HG03139 (cell line): ENCODE data around the gene PSMB5.
"Not testable (repeated sequence)": the region's sequence is repeated elsewhere in the genome, so short reads cannot be mapped to it uniquely, and the experiment has no call there.

Experiments used
- ATAC-seq: cut with Tn5 transposase; IDR thresholded peaks from one replicate; pipeline ENCODE4 v1.9.1; 2021; ENCODE audit not compliant: unreplicated experiment

PSMB5 gene

DNA sequence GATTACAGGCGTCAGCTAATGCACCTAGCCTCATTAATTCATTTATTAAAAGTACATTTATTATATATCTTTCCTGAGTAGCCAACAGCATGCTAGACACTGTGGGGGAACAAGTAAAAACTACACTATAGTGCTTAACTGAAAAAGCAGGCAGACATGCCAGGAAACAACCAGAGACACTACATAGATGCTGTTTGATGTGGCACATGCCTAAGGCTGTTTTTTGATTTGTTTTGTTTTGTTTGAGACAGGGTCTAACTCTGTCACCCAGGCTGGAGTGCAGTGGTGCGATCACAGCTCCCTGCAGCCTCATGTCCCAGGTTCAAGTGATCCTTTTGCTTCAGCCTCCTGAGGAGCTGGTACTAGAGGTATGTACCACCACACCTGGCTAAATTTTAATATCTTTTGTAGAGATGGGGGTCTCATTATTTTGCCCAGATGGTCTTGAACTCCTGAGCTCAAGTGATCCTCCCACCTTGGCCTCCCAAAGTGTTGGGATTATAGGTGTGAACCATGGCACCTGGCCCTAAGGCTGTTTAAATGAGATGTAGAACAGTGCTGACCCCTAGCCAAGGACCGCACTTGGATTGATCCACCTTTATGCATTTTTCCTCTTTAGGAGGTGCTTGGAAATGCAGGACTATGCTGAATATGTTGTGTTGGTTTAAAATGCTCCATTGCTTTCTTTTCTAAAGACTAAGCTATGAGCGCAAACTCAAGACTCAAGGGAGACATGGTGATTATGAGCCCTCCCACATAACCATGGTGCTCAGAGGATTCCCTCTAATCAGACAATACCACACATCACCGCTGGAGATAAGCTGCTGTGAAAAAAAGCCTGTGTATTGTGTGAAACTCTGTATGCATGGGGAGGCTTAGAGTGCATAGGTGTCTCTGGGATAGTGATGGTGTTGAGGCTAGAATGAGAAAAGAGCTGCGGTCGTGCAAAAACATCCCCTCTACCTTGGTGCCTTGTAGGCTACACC, 14.3 kb downstream of the PSMB5 start:
- ATAC-seq: no peak

DNA sequence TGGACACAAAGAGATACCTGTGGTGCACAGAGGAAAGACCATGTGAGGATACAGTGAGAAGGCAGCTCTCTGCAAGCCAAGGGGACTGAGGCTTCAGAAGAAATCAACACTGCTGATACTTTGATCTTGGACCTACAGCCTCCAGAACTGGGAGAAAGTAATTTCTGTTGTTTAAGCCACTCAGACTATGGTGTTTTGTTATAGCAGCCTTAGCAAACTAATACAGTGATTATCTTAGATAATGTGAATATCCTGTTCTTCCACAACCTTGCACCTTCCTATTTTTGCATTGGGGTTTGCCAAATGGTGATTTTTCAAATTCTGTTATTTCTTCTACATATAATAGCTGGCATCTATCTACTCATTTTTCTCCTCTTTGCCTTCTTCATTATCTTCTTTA, 16.6 kb downstream of the PSMB5 start:
- ATAC-seq: no peak

DNA sequence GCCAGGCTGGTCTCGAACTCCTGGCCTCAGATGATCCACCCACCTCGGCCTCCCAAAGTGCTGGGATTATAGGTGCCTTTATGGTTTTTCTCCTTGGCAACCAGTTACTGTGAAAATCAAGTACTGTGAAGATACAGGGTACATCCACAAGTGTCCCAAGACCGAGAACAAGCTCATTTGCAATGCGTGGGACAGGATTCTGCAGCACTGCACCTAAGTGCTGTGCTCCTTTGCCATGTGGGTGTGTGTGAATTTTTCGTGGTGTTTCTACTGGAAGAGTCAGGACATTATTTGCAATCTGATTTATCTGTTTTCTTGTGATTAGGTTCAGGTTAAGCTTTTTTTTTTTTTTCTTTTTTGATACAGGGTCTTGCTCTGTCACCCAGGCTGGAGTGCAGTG, 17.6 kb downstream of the PSMB5 start:
- ATAC-seq: no peak

DNA sequence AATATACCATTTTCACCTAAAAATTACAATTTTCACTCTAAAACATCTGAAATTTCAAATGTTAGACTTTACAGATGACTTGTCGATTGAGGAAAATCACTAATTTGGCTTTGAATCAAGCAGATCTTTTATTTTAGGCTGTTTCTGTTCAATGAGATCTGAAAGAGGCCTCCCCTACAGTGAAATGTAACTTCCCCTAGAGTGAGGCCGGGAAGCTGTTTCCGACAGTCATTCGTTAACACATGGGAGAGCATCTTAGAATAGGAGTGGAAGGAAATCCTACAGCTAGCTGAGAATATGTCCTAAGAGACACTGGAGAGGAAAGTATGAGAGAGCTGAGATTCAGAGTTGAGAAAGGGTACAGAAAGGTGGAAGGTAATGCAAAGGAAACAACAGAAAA, 19.1 kb downstream of the PSMB5 start:
- ATAC-seq: no peak

DNA sequence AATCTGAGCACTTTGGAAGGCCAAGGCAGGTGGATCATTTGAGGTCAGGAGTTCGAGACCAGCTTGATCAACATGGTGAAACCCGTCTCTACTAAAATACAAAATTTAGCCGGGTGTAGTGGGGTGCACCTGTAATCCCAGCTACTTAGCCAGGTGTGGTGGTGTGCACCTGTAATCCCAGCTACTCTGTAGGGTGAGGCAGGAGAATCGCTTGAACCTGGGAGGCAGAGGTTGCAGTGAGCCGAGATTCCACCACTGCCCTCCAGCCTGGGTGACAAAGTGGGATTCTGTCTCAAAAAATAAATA, 21.0 kb downstream of the PSMB5 start:
- ATAC-seq: not testable (repeated sequence)

DNA sequence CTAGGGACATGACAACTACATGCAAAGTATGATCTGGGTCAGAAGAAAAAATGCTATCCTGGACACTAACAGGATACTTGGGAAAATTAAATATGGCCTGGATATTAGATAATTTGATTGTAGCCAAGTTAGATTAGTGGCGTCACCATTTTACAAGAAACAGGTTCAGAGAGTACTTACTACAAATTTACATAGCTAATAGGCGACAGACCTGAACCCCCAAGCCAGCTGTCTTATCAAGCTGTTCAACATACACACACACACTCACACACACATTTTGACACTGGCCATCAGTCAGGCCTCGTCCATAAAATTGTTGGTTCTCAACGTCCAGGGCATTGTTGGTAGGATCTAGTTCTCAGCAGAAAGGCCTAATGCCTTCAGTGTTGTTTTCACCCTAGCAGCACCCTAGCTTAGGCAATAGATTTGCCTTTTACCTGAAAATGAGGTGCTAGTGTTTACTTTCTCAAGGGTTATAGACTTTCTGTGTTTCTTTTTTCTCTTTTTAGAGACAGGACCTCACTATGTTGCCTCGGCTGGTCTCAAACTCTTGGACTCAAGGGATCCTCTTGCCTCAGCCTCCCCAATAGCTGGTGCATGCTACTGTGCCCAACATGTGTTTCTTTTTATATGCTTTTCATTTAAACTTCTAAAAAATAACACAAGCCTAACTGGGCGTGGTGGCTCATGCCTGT, 21.5 kb downstream of the PSMB5 start:
- ATAC-seq: no peak

DNA sequence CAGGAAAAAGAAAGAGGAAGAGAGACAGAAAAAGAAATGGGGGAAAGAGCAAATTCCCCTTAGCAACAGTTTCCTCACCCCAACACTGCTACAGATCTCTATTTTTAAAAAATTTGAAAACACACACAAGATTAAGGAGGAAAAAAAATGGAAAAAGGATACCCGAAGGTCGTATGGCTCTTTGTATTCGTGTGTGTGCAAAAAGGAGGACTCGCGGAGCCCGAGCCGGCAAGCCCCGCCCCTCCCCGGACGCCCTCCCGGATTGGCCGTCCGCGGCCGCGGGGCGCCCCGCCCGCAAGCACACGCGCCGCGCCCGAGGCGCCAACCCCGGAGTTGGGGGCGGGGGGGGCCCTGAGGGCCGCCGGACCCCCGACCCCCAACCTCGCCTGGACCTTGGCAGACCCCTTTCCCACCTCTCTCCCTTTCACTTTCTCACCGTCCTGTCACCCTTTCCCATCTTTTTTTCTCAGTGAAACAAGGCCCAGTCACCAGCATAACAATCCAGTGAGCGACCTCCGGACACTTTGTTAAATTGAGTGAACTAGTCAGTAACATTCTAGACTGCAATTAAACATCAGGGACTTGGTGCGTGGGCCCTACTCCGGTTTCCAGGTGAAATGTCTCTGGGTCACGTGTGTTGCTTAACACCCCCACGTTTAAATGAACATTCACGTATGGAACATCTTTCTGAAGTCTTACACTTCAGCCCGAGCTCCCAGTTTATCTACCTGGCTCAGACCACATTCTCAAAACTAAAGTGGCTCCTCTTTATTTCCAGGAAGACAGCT, 24.6 kb downstream of the PSMB5 start, which contains the start of gene C14orf93:
Gene C14orf93 (minus strand): TSS at position 205 of the 788 bp plus-strand sequence. CDS start 11,120 bp downstream, outside the sequence.
- no peak for ATAC-seq

DNA sequence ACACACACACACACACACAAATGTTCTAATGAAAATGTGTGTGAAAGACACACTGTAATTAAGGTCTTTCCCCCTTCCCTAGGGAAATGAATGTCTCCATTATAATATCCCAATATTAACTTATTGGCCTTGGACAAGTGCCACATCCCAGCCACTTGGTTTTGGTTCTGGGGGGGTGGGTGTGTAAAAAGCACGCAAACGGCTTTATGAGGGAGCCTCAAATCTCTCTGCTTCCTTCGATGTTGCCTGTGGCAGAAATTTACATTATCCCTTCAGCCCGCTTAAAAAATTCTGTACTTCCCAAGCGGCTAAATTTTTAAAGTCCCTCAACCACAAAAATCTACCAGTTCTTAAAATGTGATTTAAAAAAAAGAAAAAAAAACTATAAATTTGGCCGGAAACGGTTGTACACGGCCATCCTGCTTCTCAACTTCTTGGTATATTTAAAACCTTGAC, 25.2 kb downstream of the PSMB5 start:
- ATAC-seq: no peak

DNA sequence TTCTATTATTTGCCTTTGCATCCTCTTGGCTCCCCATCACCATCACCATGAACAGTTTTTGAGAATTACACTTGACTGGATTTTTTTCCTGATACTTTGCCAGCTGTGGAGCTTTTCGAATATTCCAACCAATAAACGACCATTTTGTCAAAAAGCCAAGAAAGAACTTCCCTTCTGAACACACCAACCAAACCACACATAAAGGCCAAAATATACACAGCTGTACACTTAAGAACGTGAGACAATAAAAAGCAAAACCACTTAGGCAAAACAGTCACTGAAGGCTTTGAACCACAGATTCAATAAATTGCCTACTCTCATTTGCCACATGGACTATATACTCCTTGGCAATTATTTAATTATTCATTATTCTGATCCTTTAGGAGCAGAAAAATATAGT, 25.9 kb downstream of the PSMB5 start:
- no peak for ATAC-seq

DNA sequence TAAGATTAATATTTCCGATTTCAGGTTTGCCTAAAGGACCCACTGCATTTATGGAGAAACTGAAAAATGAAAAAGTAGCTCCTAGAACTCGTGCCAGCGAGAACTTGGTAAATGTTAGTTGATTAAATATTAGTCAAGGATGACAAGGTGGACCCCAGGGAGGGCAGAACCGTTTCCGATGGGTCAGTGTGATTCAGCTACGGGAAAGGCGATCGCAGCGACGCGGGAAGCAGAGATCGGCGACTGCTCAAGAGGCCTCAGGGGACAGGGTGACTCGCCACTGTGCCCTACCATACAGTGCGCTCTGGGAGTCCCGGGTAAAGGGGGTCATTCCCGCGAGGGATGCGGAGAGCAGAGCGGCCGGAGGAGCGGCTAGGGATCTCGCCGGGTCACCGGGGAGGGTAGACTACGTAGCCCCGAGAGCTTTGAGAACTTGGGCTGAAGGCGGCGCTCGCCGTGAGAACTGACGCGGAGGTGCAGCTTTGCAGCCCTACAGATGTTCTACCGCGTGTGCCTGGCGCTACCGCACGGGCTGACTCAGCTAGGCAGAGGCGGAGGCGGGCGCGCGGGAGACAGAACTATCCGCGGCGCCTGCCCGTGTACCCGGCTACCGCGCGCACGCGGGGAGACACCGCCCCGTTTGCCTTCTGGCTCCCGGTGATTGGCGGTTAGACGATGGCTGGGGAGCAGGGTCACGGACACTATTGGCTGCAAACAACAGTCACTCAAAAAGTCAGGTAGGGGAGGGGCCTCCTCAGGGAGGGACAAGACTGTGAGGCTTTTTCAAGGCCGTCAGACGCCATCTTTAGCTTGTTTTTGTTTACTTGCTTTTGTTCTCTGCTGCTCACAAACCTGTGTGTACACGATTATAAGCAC, 27.9 kb downstream of the PSMB5 start:
- ATAC-seq: peak; percentile 91

DNA sequence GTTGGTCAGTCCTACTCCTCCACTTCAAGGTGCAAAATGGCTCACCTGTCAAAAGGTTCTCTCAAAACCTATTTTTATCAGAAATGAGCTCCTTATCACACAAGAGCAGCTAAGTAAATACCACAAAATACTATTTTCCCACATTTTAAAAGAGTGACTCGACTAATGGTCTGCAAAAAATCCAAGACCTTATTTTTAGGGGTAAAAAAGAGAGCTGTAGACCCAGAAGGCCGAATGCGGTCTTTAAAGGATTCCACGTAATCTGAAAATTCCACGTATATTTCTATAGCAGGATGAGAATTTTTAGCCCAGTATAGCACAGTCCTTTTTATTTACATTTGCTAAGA, 28.5 kb downstream of the PSMB5 start:
- no peak for ATAC-seq

DNA sequence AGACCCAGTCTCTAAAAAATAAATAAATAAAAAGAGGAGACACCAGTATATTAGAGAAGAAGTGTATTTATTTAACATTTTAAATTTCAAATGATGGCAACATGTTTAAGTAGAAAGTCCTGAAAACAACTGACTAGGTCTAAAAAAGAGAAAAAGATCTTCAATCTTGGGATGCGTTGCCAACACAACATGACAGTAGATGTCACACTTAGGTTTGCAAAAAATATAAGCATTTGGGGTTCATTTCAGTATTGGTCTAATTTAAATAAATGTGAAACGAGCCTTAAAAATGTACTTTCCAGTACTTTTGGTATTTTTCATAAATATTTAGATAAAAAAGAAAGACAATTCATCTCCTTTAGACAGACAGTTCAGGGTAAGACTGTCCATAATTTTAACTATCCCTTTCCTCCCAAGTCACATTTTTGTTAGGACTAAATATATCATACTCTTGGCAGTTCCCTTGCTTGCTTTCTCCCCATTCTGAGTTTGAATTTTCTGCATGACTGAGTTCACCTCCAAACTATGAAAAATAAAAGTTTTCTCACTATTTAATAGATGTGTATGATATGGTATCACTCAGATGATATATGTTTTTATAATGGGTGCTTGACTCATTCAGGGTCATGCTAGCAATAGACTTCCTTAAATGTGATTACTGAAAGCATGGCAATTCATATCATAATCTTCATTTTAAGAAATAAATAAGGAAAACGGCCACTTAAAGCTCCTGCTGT, 29.1 kb downstream of the PSMB5 start:
- no peak for ATAC-seq

DNA sequence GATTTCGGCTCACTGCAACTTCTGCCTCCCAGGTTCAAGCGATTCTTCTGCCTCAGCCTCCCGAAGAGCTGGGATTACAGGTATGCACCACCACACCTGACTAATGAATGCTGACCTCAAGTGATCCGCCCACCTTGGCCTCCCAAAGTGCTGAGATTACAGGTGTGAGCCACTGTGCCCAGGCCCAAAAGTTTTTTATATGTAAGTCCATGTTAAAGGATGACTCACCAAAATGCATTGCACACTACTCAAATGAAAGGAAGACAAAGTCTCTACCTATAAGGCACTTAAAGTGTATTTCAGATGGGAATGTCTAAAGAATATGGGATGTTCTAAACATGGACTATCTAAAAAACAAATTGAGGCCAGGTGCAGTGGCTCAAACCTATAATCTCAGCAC, 30.4 kb downstream of the PSMB5 start:
- ATAC-seq: not testable (repeated sequence)

DNA sequence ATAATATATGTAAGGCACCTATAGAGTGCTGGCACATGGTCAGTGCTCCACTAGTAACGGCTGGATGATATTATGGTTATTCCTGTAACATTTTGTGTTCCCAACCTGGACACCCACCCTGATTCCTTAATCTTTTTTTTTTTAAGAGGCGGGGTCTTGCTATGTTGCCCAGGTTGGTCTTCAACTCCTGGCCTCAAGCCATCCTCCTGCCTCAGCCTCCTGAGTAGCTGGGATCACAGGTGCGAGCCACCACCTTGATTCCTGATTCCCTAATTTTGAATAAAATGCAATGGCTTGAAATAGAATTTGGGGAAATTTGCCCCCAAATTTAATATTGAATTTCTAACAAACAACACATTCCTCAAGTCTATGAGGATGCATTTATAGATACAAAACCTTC, 32.1 kb downstream of the PSMB5 start:
- ATAC-seq: no peak

DNA sequence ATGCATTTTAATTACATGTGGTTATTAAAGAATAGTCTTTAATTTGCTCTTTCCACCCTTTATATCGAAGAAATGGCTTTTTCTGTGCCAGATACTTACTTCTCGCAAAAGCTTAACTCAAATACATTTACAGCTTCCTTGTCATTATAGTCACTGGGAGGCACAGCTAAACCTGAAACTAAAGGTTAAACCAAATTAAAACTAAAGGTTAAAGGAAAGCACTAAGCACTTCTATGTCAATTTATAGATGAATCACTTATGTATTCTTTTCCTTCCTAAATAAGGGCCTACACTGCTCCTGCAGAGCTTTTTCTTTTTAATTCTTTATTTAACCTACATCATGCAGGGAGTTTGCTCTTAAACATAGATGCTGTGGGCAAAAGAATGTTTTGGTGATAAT, 33.8 kb downstream of the PSMB5 start:
- ATAC-seq: no peak

DNA sequence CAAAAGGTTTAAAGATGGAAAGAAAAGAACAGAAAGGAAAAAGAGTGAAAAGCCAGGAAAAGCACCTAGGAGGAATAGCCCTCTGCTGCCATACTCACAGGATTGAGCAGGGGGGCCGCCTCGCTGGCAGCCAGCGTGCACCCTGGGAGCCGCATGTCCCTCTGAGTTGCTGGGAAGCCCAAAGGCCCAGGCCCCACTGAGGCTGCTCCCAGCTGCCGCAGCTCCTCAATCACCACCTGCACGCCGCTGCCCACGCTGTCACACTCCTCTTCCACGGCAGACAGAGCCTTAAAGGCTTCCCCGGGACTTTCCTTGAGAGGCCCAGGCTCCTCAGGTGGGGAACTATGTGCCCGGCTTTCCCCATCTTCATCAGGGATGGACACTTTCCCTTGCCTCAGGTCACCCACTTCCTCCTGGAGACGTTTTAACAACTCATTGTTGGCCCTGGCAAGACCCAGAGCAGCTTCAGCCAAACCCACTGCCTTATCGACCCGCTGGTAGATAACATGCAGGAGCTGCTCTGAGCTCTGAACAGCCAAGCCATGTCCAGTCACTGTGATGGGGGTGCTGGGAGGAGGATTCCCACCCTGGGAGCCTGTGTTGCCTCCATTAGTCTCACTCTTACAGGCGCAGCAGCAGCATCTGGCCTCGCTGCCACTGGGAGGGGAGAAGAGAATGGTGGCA, 36.2 kb downstream of the PSMB5 start:
- ATAC-seq: no peak

DNA sequence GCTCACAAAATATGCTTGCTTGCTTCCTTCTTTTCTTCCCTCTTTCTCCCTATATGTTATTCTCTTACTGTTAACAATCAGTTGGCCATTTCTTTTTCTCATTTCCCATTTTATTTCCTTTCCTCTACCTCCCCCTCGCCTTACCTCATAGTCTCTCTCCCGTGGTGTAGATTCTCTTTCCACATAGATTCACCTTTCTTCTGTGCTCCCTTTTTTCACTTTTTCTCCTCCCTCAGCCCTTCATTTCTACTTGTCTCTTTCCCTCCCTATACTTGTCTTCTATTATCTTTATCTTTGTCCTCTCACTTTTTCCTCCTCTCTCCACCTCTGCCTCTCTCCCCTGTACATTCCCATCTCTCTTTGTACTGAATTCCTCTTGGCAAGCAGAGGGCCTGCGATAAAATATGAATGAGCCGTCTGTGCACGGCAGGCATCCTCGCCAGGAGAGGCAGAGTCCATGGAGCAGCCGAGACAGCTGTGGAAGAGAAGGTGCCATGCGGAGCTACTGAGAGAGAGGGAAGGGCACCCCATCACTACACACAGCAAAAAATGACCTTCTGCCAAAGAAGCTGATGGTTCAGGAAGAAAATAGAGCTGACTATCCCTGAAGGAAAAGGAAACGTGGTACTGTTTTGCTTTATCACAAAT, 36.9 kb downstream of the PSMB5 start:
- ATAC-seq: no peak

DNA sequence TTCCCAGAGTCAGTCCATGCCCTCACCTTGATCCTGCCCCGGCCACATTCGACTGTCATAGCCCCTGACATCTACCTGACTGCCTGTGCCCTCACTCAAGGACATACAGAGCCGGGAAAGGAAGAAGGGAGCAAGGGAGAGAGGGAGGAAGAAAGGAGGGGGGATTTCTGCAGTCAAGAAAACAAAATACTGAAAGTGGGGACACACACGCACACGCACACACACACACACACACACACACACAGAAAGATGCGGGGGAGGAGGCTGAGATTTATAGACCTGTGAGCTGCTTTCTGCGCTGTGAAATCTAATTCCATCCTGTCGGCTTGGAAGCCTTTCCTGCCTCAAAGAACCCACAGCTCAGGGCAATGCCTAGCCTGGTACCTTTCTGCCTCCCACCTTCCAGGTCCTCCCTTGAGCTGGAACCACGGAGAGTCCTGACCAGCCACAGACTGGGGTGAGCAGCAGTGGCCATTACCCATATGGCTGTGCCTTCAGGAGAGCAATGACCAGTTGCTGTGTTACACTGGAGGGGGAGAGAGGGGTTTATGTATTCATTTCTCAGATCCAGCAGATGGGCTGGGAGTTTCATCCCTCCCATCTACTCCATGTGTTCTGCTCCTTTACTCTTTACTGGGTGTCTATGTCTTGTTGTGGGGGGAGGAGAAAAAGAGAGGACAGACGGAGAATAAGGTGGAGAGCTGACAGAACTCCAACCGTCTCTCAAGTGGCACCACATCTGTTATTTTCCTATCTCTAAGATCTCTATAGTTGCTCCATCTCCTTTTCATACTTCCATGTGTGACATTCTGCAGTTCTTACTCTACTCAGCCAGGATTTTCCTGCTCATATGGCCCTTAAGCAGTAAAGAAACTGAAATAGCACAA, 37.7 kb downstream of the PSMB5 start:
- no peak for ATAC-seq
